Measurements from ENCODE around the gene ANKRD63.

The ANKRD63 gene

GRCh38 chr15:40331026-40331425 is 48.2 kb upstream of the ANKRD63 start:
- no peak overlapping the region for H3K4me2 ChIP-seq (ENCODE audit: low read length)
- no peaks in the 10 kb centered on the region for H3F3A ChIP-seq (ENCODE audit: insufficient read depth, low read length)
- no peaks in the 10 kb centered on the region for H3K9me2 ChIP-seq (ENCODE audit: low read depth, low read length)
- no peaks in the 10 kb centered on the region for H4K20me1 ChIP-seq (ENCODE audit: insufficient read depth, low read length)
- H3K9me3 ChIP-seq (ENCODE audit: low read length), result no peaks in the 10 kb centered on the region
- H3K27ac ChIP-seq (ENCODE audit: low read depth, low read length, poor library complexity, severe bottlenecking), result no peak overlapping the region
- H3K4me3 ChIP-seq (ENCODE audit: low read depth, low read length, poor library complexity, severe bottlenecking), result no peak overlapping the region
- no peak overlapping the region for H2AFZ ChIP-seq (ENCODE audit: low read length)
- H3K9ac ChIP-seq (ENCODE audit: low read length), result no peak overlapping the region
- H3K79me2 ChIP-seq (ENCODE audit: insufficient read depth, low read length), result no peaks in the 10 kb centered on the region
- H3K36me3 ChIP-seq (ENCODE audit: insufficient read depth, low read length), result no peaks in the 10 kb centered on the region
- H3K27me3 ChIP-seq (ENCODE audit: insufficient read depth, low read length), result no peaks in the 10 kb centered on the region
- peaks cover 7% of the 10 kb centered on the region for H3K4me1 ChIP-seq (ENCODE audit: insufficient read depth, low read length, severe bottlenecking)
- TF ChIP-seq EZH2 (IDR thresholded peaks at IDR 0.05; ENCODE audit: borderline replicate concordance, low read length) (no peak), CTCF (IDR thresholded peaks at IDR 0.05; ENCODE audit: low read length) (no peak)

GRCh38 chr15:40330368-40330836 is 47.5 kb upstream of the ANKRD63 start:
- no peak for TF ChIP-seq EZH2 (IDR thresholded peaks at IDR 0.05; ENCODE audit: borderline replicate concordance, low read length)
- TF ChIP-seq CTCF (IDR thresholded peaks at IDR 0.05; ENCODE audit: low read length), result no peak
- Histone ChIP-seq H3K4me2 (ENCODE audit: low read length) (no peak overlapping the region), H3K36me3 (ENCODE audit: insufficient read depth, low read length) (no peaks in the 10 kb centered on the region), H3K79me2 (ENCODE audit: insufficient read depth, low read length) (no peaks in the 10 kb centered on the region), H3K9me3 (ENCODE audit: low read length) (no peaks in the 10 kb centered on the region), H3K27me3 (ENCODE audit: insufficient read depth, low read length) (no peaks in the 10 kb centered on the region), H3F3A (ENCODE audit: insufficient read depth, low read length) (no peaks in the 10 kb centered on the region), H3K9me2 (ENCODE audit: low read depth, low read length) (no peaks in the 10 kb centered on the region), H3K4me3 (ENCODE audit: low read depth, low read length, poor library complexity, severe bottlenecking) (no peak overlapping the region), H3K27ac (ENCODE audit: low read depth, low read length, poor library complexity, severe bottlenecking) (no peak overlapping the region), H3K4me1 (ENCODE audit: insufficient read depth, low read length, severe bottlenecking) (peaks cover 7% of the 10 kb centered on the region), H2AFZ (ENCODE audit: low read length) (no peak overlapping the region), H4K20me1 (ENCODE audit: insufficient read depth, low read length) (no peaks in the 10 kb centered on the region), H3K9ac (ENCODE audit: low read length) (no peak overlapping the region)

DNA sequence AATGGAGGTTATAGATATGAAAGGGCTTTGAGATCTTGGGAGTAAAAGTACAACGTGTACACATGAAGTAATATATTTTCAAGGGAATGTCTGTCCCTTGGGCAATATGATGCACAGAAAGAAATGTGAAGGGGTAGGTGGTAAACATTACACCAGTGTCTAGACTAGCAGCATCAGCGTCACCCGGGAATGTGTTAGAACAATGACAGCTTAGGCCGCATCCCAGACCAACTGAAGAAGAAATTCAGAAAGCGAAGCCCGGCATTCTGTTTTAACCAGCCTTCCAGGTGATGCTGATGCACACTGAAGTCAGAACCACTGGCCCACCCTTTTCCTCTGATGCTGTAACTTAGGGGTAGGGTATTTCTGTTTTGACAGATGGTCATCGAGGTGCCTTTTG is 46.9 kb upstream of the ANKRD63 start:
- Histone ChIP-seq H3K4me3 (ENCODE audit: low read depth, low read length, poor library complexity, severe bottlenecking) (no peak overlapping the region), H4K20me1 (ENCODE audit: insufficient read depth, low read length) (no peaks in the 10 kb centered on the region), H3K4me2 (ENCODE audit: low read length) (no peak overlapping the region), H3K36me3 (ENCODE audit: insufficient read depth, low read length) (no peaks in the 10 kb centered on the region), H3K9me2 (ENCODE audit: low read depth, low read length) (no peaks in the 10 kb centered on the region), H3K4me1 (ENCODE audit: insufficient read depth, low read length, severe bottlenecking) (peaks cover 7% of the 10 kb centered on the region), H3F3A (ENCODE audit: insufficient read depth, low read length) (no peaks in the 10 kb centered on the region), H3K27me3 (ENCODE audit: insufficient read depth, low read length) (no peaks in the 10 kb centered on the region), H3K27ac (ENCODE audit: low read depth, low read length, poor library complexity, severe bottlenecking) (no peak overlapping the region), H2AFZ (ENCODE audit: low read length) (no peak overlapping the region), H3K9ac (ENCODE audit: low read length) (no peak overlapping the region), H3K79me2 (ENCODE audit: insufficient read depth, low read length) (no peaks in the 10 kb centered on the region), H3K9me3 (ENCODE audit: low read length) (no peaks in the 10 kb centered on the region)
- TF ChIP-seq CTCF (IDR thresholded peaks at IDR 0.05; ENCODE audit: low read length), result no peak
- TF ChIP-seq EZH2 (IDR thresholded peaks at IDR 0.05; ENCODE audit: borderline replicate concordance, low read length), result no peak
